CD14-positive monocyte (primary cell): Measurements from ENCODE around the gene SETD5. TPM values are rescaled to one million over a fixed set of nuclear protein-coding genes. Genes with fewer than 3 reads are reported as not detected.

Experiments used
- DNase-seq, 3 donors: peaks; one replicate each; pipeline ENCODE4 v3.0.0-alpha.2; 2011 to 2022
- H2AFZ ChIP-seq: 2 replicates; pipeline ENCODE4 v1.6.0; 2012; ENCODE audit warnings: mild to moderate bottlenecking, low read depth, low read length, inconsistent platforms; ENCODE audit not compliant: insufficient read depth, poor library complexity, severe bottlenecking
- H3K27ac ChIP-seq, 2 donors: 1 replicate in 1 of 2; 2 replicates in 1 of 2; pipeline ENCODE4 v1.5.1; 2012 to 2013; ENCODE audit warnings: low read length in 2 of 2, control low read depth in 1 of 2, inconsistent platforms in 1 of 2, low read depth in 1 of 2, mild to moderate bottlenecking in 1 of 2
- H3K27me3 ChIP-seq, 2 donors: one replicate each; pipeline versions ENCODE4 v1.6.0 to v1.6.1; 2011 to 2013; ENCODE audit warnings: low read length in 2 of 2; ENCODE audit not compliant: control insufficient read depth in 2 of 2, insufficient read depth in 2 of 2
- H3K36me3 ChIP-seq, 2 donors: replicated peaks in 1 of 2; 1 replicate in 1 of 2; 2 replicates in 1 of 2; pipeline versions ENCODE4 v1.5.1 to v1.6.1; 2012 to 2013; ENCODE audit warnings: low read length in 2 of 2, control low read depth in 1 of 2, inconsistent platforms in 1 of 2, mild to moderate bottlenecking in 1 of 2; ENCODE audit not compliant: insufficient read depth in 2 of 2, control insufficient read depth in 1 of 2
- H3K4me1 ChIP-seq, 2 donors: 1 replicate in 1 of 2; 2 replicates in 1 of 2; pipeline versions ENCODE4 v1.5.1 to v1.6.1; 2012 to 2013; ENCODE audit warnings: low read length in 2 of 2, control low read depth in 1 of 2, inconsistent platforms in 1 of 2, mild to moderate bottlenecking in 1 of 2, moderate library complexity in 1 of 2; ENCODE audit not compliant: insufficient read depth in 2 of 2, control insufficient read depth in 1 of 2
- H3K4me2 ChIP-seq: replicated peaks from 2 replicates; pipeline ENCODE3; 2012; ENCODE audit warnings: low read length, moderate library complexity, mild to moderate bottlenecking; ENCODE audit not compliant: poor library complexity, severe bottlenecking; ENCODE audit errors: extremely low read depth
- H3K4me3 ChIP-seq, 3 experiments: fragments of 200-600 bp in 1 of 3; sonication (generic) in 1 of 3; replicated peaks in 1 of 3; 1 replicate in 2 of 3; 2 replicates in 1 of 3; pipeline ENCODE4 v1.5.1; 2011 to 2013; ENCODE audit warnings: low read length in 3 of 3, mild to moderate bottlenecking in 3 of 3, control low read depth in 2 of 3, low read depth in 2 of 3, inconsistent platforms in 1 of 3, moderate library complexity in 1 of 3
- H3K79me2 ChIP-seq: 2 replicates; pipeline ENCODE4 v1.6.0; 2012; ENCODE audit warnings: mild to moderate bottlenecking, control low read depth, inconsistent platforms, low read length, moderate library complexity; ENCODE audit not compliant: insufficient read depth
- H3K9ac ChIP-seq: 2 replicates; pipeline ENCODE4 v1.6.0; 2017; ENCODE audit warnings: low read length, mild to moderate bottlenecking; ENCODE audit not compliant: insufficient read depth, poor library complexity, severe bottlenecking
- H3K9me3 ChIP-seq, 2 donors: replicated peaks in 1 of 2; 1 replicate in 1 of 2; 2 replicates in 1 of 2; pipeline versions ENCODE4 v1.5.1 to v1.6.1; 2012 to 2013; ENCODE audit warnings: low read length in 2 of 2, control low read depth in 1 of 2; ENCODE audit not compliant: control insufficient read depth in 1 of 2, insufficient read depth in 1 of 2
- H4K20me1 ChIP-seq: 2 replicates; pipeline ENCODE4 v1.6.0; 2012; ENCODE audit warnings: mild to moderate bottlenecking, low read length, control low read depth, moderate library complexity; ENCODE audit not compliant: insufficient read depth
- H3K27ac Mint-ChIP-seq, 7 donors: one replicate each; pipeline ENCODE4 v1.8.0; 2020; ENCODE audit warnings: mild to moderate bottlenecking in 7 of 7, mixed read lengths in 7 of 7, moderate library complexity in 6 of 7, inconsistent platforms in 2 of 7
- H3K27me3 Mint-ChIP-seq, 3 donors: one replicate each; pipeline ENCODE4 v1.8.0; 2021 to 2022; ENCODE audit warnings: low read depth in 3 of 3, mild to moderate bottlenecking in 3 of 3, mixed read lengths in 3 of 3, moderate library complexity in 3 of 3, inconsistent platforms in 1 of 3
- H3K36me3 Mint-ChIP-seq, 2 donors: one replicate each; pipeline ENCODE4 v1.8.0; 2020; ENCODE audit warnings: mixed read lengths in 2 of 2, inconsistent platforms in 1 of 2, mild to moderate bottlenecking in 1 of 2
- H3K4me1 Mint-ChIP-seq: one replicate; pipeline ENCODE4 v1.8.0; 2020; ENCODE audit warnings: mild to moderate bottlenecking, mixed read lengths
- H3K4me3 Mint-ChIP-seq, 2 donors: one replicate each; pipeline ENCODE4 v1.8.0; 2020; ENCODE audit warnings: mild to moderate bottlenecking in 2 of 2, mixed read lengths in 2 of 2, moderate library complexity in 1 of 2
- H3K9me3 Mint-ChIP-seq, 7 donors: one replicate each; pipeline ENCODE4 v1.8.0; 2020 to 2022; ENCODE audit warnings: mixed read lengths in 7 of 7, mild to moderate bottlenecking in 6 of 7, moderate library complexity in 6 of 7, inconsistent platforms in 2 of 7
- WGBS: methylation state at CpG from one replicate; pipeline ENCODE4 v1.1.5; 2013; ENCODE audit warnings: missing lambda C conversion rate; ENCODE audit not compliant: insufficient coverage; 5-methylcytosine and 5-hydroxymethylcytosine counted together
- intact Hi-C, 2 donors: fragments of 100-400 bp; cut with micrococcal nuclease; formaldehyde crosslinking; loops; one replicate each; pipeline versions ENCODE4 v1.15.0 to v1.15.1; 2023
- polyA plus RNA-seq, 3 donors: library from polyadenylated mRNA; depleted of rRNA in 1 of 3; unstranded in 2 of 3; stranded (reverse) in 1 of 3; fragments of 300-500 nt in 2 of 3; fragments of >200 nt in 1 of 3; fragmentation: Illumina TruSeq in 2 of 3; gene quantifications; 1 replicate in 2 of 3; 2 replicates in 1 of 3; pipeline ENCODE4 v1.2.3, GENCODE V29; 2012 to 2021
- TF ChIP-seq, protein P1 (sequence below): fragments of 200-600 bp; IDR thresholded peaks from one replicate; pipeline ENCODE4 v1.8.0; 2022; ENCODE audit warnings: antibody characterized with exemption, mild to moderate bottlenecking

The SETD5 gene
- polyA plus RNA-seq, 3 donors: 4.1 to 51.5 (median 13.7) TPM

DNA sequence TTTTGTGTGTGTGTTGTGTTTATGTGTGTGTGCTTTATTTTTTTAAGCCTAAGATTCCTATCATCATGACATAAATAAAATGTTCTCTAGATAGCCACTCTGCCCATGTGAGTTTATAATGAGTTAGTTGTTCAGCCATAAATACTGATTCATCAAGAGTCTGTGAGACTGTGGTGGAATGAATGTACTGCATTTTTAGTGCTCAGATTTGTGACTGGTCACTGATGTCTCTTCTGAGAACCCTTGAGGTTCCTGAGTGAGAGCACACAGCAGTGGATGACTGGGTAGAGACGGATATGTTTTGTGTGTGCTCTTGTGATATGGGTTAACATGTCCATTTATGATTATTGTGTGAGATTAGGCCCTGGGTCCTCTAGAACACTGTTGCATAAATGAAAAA lies 51.2 kb downstream of the SETD5 start:
- H3K4me3 Mint-ChIP-seq: no peak overlapping the region

DNA sequence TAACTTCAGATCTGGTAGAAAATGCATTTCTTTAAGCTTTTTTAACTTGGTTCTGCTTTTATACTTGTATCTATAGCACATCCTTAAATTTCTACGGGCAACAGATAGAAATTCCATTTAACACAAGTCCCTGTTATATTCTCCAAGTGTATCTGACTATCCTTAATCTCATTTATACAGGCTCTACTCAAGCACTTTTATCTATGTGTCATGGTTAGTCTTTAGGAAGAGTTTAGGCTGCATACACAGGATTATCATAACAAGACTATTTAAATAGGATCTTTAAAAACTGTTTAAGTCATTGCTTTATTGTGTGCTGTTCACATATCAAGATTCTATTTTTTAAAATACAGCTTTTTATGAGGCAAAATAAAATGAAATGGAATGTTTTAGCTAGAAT lies 52.7 kb downstream of the SETD5 start:
- no peak overlapping the region for H3K27ac Mint-ChIP-seq
- intact Hi-C loops: loop anchor here in 1 of 2 donors (10.0 kb wide), 1 partner anchor 215 kb away; no protein-coding TSS in a partner anchor

More for the DNA sequence above, 51.2 kb downstream of the SETD5 start:
- Mint-ChIP-seq H3K27ac (no peak overlapping the region), H3K4me1 (peaks cover 2% of the 10 kb centered on the region), H3K27me3 (peaks cover 0 to 2% (median 0%) of the 10 kb centered on the region in 3 donors), H3K36me3 (peaks cover 83 to 88% of the 10 kb centered on the region in 2 donors), H3K9me3 (no peaks in the 10 kb centered on the region)
- no peak overlapping the region for H3K9ac ChIP-seq
- TF ChIP-seq, protein P1, sequence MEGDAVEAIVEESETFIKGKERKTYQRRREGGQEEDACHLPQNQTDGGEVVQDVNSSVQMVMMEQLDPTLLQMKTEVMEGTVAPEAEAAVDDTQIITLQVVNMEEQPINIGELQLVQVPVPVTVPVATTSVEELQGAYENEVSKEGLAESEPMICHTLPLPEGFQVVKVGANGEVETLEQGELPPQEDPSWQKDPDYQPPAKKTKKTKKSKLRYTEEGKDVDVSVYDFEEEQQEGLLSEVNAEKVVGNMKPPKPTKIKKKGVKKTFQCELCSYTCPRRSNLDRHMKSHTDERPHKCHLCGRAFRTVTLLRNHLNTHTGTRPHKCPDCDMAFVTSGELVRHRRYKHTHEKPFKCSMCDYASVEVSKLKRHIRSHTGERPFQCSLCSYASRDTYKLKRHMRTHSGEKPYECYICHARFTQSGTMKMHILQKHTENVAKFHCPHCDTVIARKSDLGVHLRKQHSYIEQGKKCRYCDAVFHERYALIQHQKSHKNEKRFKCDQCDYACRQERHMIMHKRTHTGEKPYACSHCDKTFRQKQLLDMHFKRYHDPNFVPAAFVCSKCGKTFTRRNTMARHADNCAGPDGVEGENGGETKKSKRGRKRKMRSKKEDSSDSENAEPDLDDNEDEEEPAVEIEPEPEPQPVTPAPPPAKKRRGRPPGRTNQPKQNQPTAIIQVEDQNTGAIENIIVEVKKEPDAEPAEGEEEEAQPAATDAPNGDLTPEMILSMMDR: no peak
- no peaks in the 10 kb centered on the region for H3K9me3 ChIP-seq
- intact Hi-C loops: no loop called here
- peaks cover 94 to 96% of the 10 kb centered on the region in 2 donors for H3K36me3 ChIP-seq
- H3K4me3 ChIP-seq: no peak overlapping the region
- H3K27me3 ChIP-seq: no peaks in the 10 kb centered on the region
- H3K4me1 ChIP-seq: no peaks in the 10 kb centered on the region
- H4K20me1 ChIP-seq: peaks cover 19% of the 10 kb centered on the region
- WGBS: no CpG with 5 or more reads among the region's 1 CpG
- no peak overlapping the region for H3K27ac ChIP-seq
- no peak overlapping the region for H2AFZ ChIP-seq
- H3K4me2 ChIP-seq: no peak overlapping the region
- H3K79me2 ChIP-seq: no peaks in the 10 kb centered on the region
- DNase-seq: no peak

More for the DNA sequence above, 52.7 kb downstream of the SETD5 start:
- Mint-ChIP-seq H3K9me3 (no peaks in the 10 kb centered on the region), H3K36me3 (peaks cover 78 to 88% of the 10 kb centered on the region in 2 donors), H3K27me3 (peaks cover 0 to 2% (median 0%) of the 10 kb centered on the region in 3 donors), H3K4me3 (no peak overlapping the region), H3K4me1 (peaks cover 2% of the 10 kb centered on the region)
- WGBS: no CpG with 5 or more reads among the region's 1 CpG
- Histone ChIP-seq H3K27me3 (no peaks in the 10 kb centered on the region), H4K20me1 (peaks cover 19% of the 10 kb centered on the region), H3K9ac (no peak overlapping the region), H3K4me2 (no peak overlapping the region), H3K79me2 (no peaks in the 10 kb centered on the region), H3K27ac (peak overlapping the region in 1 of 2 donors; percentile 62), H3K36me3 (peaks cover 94 to 96% of the 10 kb centered on the region in 2 donors), H3K4me1 (no peaks in the 10 kb centered on the region), H2AFZ (no peak overlapping the region), H3K9me3 (no peaks in the 10 kb centered on the region), H3K4me3 (no peak overlapping the region)
- DNase-seq: no peak
- TF ChIP-seq, protein P1: no peak
